ENCODE results near the gene LSAMP.

The LSAMP gene

GRCh38 chr3:116188231-116188785 is 257.0 kb downstream of the LSAMP start:
- Histone ChIP-seq H4K8ac (ENCODE audit: low read depth, low read length) (no peak overlapping the region), H3K4me3 (ENCODE audit: low read depth, low read length) (no peak overlapping the region), H3K27me3 (ENCODE audit: insufficient read depth, low read length) (no peaks in the 10 kb centered on the region), H3K27ac (ENCODE audit: low read depth, low read length) (no peak overlapping the region), H3K4ac (ENCODE audit: low read depth, low read length) (no peak overlapping the region), H2AFZ (ENCODE audit: insufficient read depth, low read length, poor library complexity) (no peak overlapping the region), H4K91ac (ENCODE audit: low read depth, low read length) (no peak overlapping the region), H3K36me3 (ENCODE audit: control insufficient read depth in 1 of 2, insufficient read depth in 2 of 2, low read length in 2 of 2) (no peaks in the 10 kb centered on the region), H2BK5ac (ENCODE audit: low read depth, low read length, poor library complexity) (no peak overlapping the region), H4K12ac (ENCODE audit: low read depth, low read length) (no peak overlapping the region), H2AK5ac (ENCODE audit: low read length) (no peak overlapping the region), H3K9ac (ENCODE audit: low read length) (no peak overlapping the region), H3K79me1 (ENCODE audit: low read length) (no peaks in the 10 kb centered on the region), H3K14ac (ENCODE audit: low read length) (no peak overlapping the region), H3K23ac (ENCODE audit: low read length) (no peak overlapping the region), H2BK12ac (ENCODE audit: low read length) (no peak overlapping the region), H3K4me2 (ENCODE audit: low read length) (no peak overlapping the region), H3K4me1 (ENCODE audit: control insufficient read depth in 1 of 2, insufficient read depth in 2 of 2, low read length in 2 of 2) (no peaks in the 10 kb centered on the region), H3K9me3 (ENCODE audit: insufficient read depth, low read depth, low read length) (no peaks in the 10 kb centered on the region), H3K79me2 (ENCODE audit: control insufficient read depth, insufficient read depth, low read length, poor library complexity) (no peaks in the 10 kb centered on the region), H3K18ac (ENCODE audit: low read length) (no peak overlapping the region), H2BK120ac (ENCODE audit: insufficient read depth, low read length, poor library complexity) (no peak overlapping the region)
- WGBS (ENCODE audit: extremely low coverage, insufficient coverage, insufficient read length) = no CpG with 5 or more reads among the region's 3 CpGs
- no peak for DNase-seq

- no peak overlapping the region for H4K8ac ChIP-seq (ENCODE audit: low read depth, low read length)
- DNase-seq = no peak
- no peak overlapping the region for H3K4me3 ChIP-seq (ENCODE audit: low read depth, low read length)
- no peak overlapping the region for H4K12ac ChIP-seq (ENCODE audit: low read depth, low read length)
- no peak overlapping the region for H3K27ac ChIP-seq (ENCODE audit: low read depth, low read length)
- H3K4me2 ChIP-seq (ENCODE audit: low read length) = no peak overlapping the region
- no peak overlapping the region for H4K91ac ChIP-seq (ENCODE audit: low read depth, low read length)
- no peaks in the 10 kb centered on the region for H3K9me3 ChIP-seq (ENCODE audit: insufficient read depth, low read depth, low read length)
- H2BK5ac ChIP-seq (ENCODE audit: low read depth, low read length, poor library complexity) = no peak overlapping the region
- no peaks in the 10 kb centered on the region for H3K27me3 ChIP-seq (ENCODE audit: insufficient read depth, low read length)
- H3K14ac ChIP-seq (ENCODE audit: low read length) = no peak overlapping the region
- H3K79me1 ChIP-seq (ENCODE audit: low read length) = no peaks in the 10 kb centered on the region
- H2BK12ac ChIP-seq (ENCODE audit: low read length) = no peak overlapping the region
- H3K79me2 ChIP-seq (ENCODE audit: control insufficient read depth, insufficient read depth, low read length, poor library complexity) = no peaks in the 10 kb centered on the region
- no peaks in the 10 kb centered on the region for H3K36me3 ChIP-seq (ENCODE audit: control insufficient read depth in 1 of 2, insufficient read depth in 2 of 2, low read length in 2 of 2)
- H2BK120ac ChIP-seq (ENCODE audit: insufficient read depth, low read length, poor library complexity) = no peak overlapping the region
- H3K4me1 ChIP-seq (ENCODE audit: control insufficient read depth in 1 of 2, insufficient read depth in 2 of 2, low read length in 2 of 2) = no peaks in the 10 kb centered on the region
- no peak overlapping the region for H3K4ac ChIP-seq (ENCODE audit: low read depth, low read length)
- H3K9ac ChIP-seq (ENCODE audit: low read length) = no peak overlapping the region
- H3K18ac ChIP-seq (ENCODE audit: low read length) = no peak overlapping the region
- no CpG with 5 or more reads among the region's 1 CpG for WGBS (ENCODE audit: extremely low coverage, insufficient coverage, insufficient read length)
- H2AFZ ChIP-seq (ENCODE audit: insufficient read depth, low read length, poor library complexity) = no peak overlapping the region
- H3K23ac ChIP-seq (ENCODE audit: low read length) = no peak overlapping the region
- H2AK5ac ChIP-seq (ENCODE audit: low read length) = no peak overlapping the region
Measured at GRCh38 chr3:116186049-116186448, 259.2 kb downstream of the LSAMP start.

DNA sequence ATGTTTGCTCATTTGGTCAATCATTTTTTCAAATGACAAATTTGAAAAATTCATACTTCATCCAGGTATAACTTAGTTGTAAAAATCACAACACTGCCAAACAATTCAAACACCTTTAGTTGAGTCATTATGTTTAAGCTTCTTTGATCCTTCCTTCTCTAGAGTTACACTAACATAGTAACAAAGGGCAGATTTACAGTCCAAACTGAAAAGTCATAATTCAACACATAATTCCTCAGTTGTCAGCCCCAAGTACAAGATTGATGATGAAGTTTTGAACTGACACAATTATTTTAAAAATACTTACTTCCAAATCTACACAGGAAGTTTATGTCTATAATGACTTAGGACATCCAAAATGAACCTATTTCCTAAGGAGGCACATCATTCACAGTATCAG is 264.1 kb downstream of the LSAMP start:
- Histone ChIP-seq H3K9ac (ENCODE audit: low read length) (no peak overlapping the region), H3K27me3 (ENCODE audit: insufficient read depth, low read length) (no peaks in the 10 kb centered on the region)

DNA sequence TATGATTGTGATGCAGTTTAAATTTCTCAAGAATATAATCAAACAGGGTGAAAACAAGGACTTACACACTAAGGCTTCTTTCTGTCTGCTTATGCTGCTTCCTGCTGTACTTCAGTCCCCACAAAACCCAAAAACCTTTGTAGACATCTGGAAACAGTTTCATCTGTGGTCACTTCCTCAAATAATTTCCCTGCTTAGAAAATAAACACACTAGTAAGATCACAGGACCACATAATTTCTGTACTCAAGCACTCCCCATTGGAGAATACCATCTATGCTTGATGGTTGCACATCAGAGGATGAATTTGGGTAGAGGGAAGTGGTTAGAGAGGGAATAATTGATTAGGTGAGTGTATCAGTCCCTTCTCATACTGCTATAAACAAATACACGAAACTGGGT is 266.2 kb downstream of the LSAMP start:
- H3K4me3 ChIP-seq (ENCODE audit: low read depth, low read length) = no peak overlapping the region
- H4K91ac ChIP-seq (ENCODE audit: low read depth, low read length) = no peak overlapping the region
- H2BK12ac ChIP-seq (ENCODE audit: low read length) = no peak overlapping the region
- no peaks in the 10 kb centered on the region for H3K27me3 ChIP-seq (ENCODE audit: insufficient read depth, low read length)
- no peaks in the 10 kb centered on the region for H3K79me2 ChIP-seq (ENCODE audit: control insufficient read depth, insufficient read depth, low read length, poor library complexity)
- H3K23ac ChIP-seq (ENCODE audit: low read length) = no peak overlapping the region
- no peak overlapping the region for H2BK5ac ChIP-seq (ENCODE audit: low read depth, low read length, poor library complexity)
- no peak overlapping the region for H4K8ac ChIP-seq (ENCODE audit: low read depth, low read length)
- WGBS (ENCODE audit: extremely low coverage, insufficient coverage, insufficient read length) = no CpG with 5 or more reads among the region's 1 CpG
- no peak overlapping the region for H2BK120ac ChIP-seq (ENCODE audit: insufficient read depth, low read length, poor library complexity)
- no peaks in the 10 kb centered on the region for H3K4me1 ChIP-seq (ENCODE audit: control insufficient read depth in 1 of 2, insufficient read depth in 2 of 2, low read length in 2 of 2)
- no peak overlapping the region for H3K4ac ChIP-seq (ENCODE audit: low read depth, low read length)
- no peak overlapping the region for H3K27ac ChIP-seq (ENCODE audit: low read depth, low read length)
- no peak overlapping the region for H3K18ac ChIP-seq (ENCODE audit: low read length)
- no peak overlapping the region for H3K9ac ChIP-seq (ENCODE audit: low read length)
- DNase-seq = no peak
- no peak overlapping the region for H4K12ac ChIP-seq (ENCODE audit: low read depth, low read length)
- H3K14ac ChIP-seq (ENCODE audit: low read length) = no peak overlapping the region
- H3K4me2 ChIP-seq (ENCODE audit: low read length) = no peak overlapping the region
- H3K9me3 ChIP-seq (ENCODE audit: insufficient read depth, low read depth, low read length) = no peaks in the 10 kb centered on the region
- H3K79me1 ChIP-seq (ENCODE audit: low read length) = no peaks in the 10 kb centered on the region
- no peaks in the 10 kb centered on the region for H3K36me3 ChIP-seq (ENCODE audit: control insufficient read depth in 1 of 2, insufficient read depth in 2 of 2, low read length in 2 of 2)
- H2AK5ac ChIP-seq (ENCODE audit: low read length) = no peak overlapping the region
- H2AFZ ChIP-seq (ENCODE audit: insufficient read depth, low read length, poor library complexity) = no peak overlapping the region

More for the DNA sequence above, 264.1 kb downstream of the LSAMP start:
- Histone ChIP-seq H3K36me3 (ENCODE audit: control insufficient read depth in 1 of 2, insufficient read depth in 2 of 2, low read length in 2 of 2) (no peaks in the 10 kb centered on the region), H3K4me2 (ENCODE audit: low read length) (no peak overlapping the region), H3K14ac (ENCODE audit: low read length) (no peak overlapping the region), H2AK5ac (ENCODE audit: low read length) (no peak overlapping the region), H4K12ac (ENCODE audit: low read depth, low read length) (no peak overlapping the region), H3K79me2 (ENCODE audit: control insufficient read depth, insufficient read depth, low read length, poor library complexity) (no peaks in the 10 kb centered on the region), H3K4ac (ENCODE audit: low read depth, low read length) (no peak overlapping the region), H3K23ac (ENCODE audit: low read length) (no peak overlapping the region), H2BK120ac (ENCODE audit: insufficient read depth, low read length, poor library complexity) (no peak overlapping the region), H4K8ac (ENCODE audit: low read depth, low read length) (no peak overlapping the region), H2BK12ac (ENCODE audit: low read length) (no peak overlapping the region), H3K27ac (ENCODE audit: low read depth, low read length) (no peak overlapping the region), H3K9me3 (ENCODE audit: insufficient read depth, low read depth, low read length) (no peaks in the 10 kb centered on the region), H4K91ac (ENCODE audit: low read depth, low read length) (no peak overlapping the region), H3K18ac (ENCODE audit: low read length) (no peak overlapping the region), H2BK5ac (ENCODE audit: low read depth, low read length, poor library complexity) (no peak overlapping the region), H2AFZ (ENCODE audit: insufficient read depth, low read length, poor library complexity) (no peak overlapping the region), H3K4me1 (ENCODE audit: control insufficient read depth in 1 of 2, insufficient read depth in 2 of 2, low read length in 2 of 2) (no peaks in the 10 kb centered on the region), H3K4me3 (ENCODE audit: low read depth, low read length) (no peak overlapping the region), H3K79me1 (ENCODE audit: low read length) (no peaks in the 10 kb centered on the region)
- DNase-seq = no peak

Measured in trophoblast cell (in vitro differentiated cells and primary cell).